HG02884 (cell line): ENCODE measurements around the gene PATZ1.

Experiments
- ATAC-seq: cut with Tn5 transposase; IDR thresholded peaks from one replicate; pipeline ENCODE4 v1.9.1; 2021; ENCODE audit warnings: mild to moderate bottlenecking, moderate library complexity; ENCODE audit not compliant: unreplicated experiment

PATZ1 gene

DNA sequence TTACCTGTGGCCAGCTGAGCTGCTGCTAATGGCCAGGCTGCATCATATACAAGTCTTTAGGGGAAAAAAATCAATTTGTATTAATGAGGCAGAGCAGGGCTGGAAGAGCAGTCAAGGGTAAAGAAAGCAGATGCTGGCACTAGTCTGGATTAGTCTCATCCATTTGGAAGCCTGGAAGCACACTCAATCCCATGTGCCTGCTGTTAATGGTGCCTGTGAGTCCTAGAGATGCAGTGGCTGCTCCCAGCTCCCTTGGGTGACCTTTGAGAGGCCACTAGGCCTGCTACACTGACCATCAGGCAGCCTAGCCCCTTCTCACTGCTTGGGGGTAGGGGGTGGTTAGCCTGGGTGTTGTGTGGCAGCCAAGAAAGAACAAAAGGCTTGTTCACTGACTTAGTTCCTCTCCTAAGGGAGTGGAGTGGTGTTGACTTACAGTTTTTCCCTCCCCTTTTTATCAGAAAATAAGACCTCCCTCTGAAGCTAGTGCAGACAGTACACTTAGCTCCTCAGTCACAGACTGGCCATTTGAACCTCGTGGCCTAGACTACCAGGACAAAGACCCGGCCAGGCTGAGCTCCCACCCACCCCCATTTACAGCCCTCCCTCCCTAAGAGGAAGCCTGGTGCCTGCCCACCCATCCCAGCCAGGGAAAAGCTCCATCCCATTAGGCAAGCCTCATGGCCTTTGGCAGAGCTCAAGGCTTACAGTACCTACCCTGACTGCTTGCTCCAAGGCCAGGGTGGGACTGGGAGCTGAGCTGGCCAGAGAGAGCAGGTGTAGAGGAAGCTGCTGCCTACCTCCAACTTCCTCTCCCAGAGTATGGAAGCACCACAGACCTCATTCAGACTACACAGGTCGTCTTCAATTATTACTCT is 61.6 kb downstream of the PATZ1 start:
- no peak for ATAC-seq

DNA sequence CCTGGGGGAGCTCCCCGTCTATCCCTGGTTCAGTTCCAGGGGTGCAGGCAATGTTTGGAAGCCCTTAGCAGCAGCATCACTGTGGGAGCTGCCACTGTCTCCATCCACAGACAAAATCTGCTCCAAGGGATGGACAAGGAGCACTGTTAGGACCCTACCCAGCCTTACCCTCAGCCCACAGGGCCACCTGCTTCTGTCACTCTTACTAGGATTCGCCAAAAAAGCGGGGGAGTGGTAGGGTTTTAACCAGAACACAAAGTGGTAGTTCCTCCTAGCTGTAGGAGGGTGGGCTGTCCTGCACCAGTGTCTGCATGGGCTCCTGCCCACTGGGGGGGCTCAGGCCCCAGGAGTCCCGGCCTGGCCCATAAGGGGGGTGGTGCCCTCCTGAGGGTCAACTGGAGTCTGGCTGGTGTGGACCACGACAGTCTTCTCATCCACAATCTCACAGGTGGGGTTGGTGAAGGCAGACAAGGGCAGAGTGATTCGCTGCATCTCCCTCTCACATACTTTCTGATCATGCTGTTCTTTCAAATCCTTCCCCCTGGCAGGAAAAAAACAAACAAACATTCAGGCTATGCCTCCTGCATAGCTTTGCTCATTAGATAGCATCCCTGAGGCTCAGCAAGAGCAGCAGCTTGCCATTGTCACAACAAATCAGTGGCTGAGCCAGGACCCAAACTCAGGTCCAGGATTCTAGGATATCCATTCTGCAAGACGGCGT is 63.2 kb downstream of the PATZ1 start:
- ATAC-seq, result no peak

DNA sequence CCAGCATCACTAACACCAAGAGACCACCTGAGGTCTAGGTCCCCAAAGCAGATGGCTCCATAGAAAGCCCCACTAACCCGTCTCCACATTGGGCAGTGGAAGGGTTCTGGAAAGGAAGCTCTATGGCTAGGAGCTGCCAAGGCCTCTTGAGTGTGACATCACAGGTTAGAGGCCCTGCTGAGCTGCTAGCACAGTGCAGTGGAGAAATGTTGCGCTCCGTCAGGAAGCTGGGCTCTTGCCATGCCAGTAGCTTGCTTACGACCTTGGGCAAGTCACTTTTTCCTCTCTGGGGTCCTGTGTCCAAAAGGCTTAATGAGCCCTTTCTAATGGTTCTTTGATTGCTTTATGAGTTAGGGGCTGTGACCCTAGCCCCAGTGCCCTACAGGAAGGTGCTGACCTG is 64.4 kb downstream of the PATZ1 start:
- ATAC-seq, result no peak

DNA sequence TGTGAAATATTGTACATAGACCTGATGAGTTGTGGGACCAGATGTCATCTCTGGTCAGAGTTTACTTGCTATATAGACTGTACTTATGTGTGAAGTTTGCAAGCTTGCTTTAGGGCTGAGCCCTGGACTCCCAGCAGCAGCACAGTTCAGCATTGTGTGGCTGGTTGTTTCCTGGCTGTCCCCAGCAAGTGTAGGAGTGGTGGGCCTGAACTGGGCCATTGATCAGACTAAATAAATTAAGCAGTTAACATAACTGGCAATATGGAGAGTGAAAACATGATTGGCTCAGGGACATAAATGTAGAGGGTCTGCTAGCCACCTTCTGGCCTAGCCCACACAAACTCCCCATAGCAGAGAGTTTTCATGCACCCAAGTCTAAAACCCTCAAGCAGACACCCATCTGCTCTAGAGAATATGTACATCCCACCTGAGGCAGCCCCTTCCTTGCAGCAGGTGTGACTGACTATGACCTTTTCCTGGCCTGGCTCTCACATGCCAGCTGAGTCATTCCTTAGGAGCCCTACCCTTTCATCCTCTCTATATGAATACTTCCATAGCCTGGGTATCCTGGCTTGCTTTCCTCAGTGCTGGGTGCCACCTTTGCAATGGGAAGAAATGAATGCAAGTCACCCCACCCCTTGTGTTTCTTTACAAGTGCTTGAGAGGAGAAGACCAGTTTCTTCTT is 66.2 kb downstream of the PATZ1 start:
- no peak for ATAC-seq

DNA sequence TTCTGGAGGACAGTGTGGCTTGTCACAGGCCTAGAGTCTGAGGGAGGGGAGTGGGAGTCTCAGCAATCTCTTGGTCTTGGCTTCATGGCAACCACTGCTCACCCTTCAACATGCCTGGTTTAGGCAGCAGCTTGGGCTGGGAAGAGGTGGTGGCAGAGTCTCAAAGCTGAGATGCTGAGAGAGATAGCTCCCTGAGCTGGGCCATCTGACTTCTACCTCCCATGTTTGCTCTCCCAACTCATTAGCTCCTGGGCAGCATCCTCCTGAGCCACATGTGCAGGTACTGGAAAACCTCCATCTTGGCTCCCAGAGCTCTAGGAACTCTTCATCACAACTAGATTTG is 66.8 kb downstream of the PATZ1 start:
- no peak for ATAC-seq

DNA sequence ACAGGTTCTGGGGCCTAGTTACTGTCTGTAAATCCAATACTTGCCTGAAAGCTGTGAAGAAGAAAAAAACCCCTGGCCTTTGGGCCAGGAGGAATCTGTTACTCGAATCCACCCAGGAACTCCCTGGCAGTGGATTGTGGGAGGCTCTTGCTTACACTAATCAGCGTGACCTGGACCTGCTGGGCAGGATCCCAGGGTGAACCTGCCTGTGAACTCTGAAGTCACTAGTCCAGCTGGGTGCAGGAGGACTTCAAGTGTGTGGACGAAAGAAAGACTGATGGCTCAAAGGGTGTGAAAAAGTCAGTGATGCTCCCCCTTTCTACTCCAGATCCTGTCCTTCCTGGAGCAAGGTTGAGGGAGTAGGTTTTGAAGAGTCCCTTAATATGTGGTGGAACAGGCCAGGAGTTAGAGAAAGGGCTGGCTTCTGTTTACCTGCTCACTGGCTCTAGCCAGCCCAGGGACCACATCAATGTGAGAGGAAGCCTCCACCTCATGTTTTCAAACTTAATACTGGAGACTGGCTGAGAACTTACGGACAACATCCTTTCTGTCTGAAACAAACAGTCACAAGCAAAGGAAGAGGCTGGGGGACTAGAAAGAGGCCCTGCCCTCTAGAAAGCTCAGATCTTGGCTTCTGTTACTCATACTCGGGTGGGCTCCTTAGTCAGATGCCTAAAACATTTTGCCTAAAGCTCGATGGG is 67.4 kb downstream of the PATZ1 start:
- no peak for ATAC-seq

DNA sequence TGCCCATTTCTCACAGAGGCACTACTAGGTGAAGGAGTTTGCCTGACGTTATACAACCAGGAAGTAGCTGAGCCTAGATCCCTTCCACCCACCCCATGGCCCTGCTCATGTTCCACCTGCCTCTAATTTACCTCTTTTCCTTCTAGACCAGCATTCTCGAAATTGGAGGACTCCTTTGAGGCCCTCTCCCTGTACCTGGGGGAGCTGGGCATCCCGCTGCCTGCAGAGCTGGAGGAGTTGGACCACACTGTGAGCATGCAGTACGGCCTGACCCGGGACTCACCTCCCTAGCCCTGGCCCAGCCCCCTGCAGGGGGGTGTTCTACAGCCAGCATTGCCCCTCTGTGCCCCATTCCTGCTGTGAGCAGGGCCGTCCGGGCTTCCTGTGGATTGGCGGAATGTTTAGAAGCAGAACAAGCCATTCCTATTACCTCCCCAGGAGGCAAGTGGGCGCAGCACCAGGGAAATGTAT is 68.0 kb downstream of the PATZ1 start:
- no peak for ATAC-seq

DNA sequence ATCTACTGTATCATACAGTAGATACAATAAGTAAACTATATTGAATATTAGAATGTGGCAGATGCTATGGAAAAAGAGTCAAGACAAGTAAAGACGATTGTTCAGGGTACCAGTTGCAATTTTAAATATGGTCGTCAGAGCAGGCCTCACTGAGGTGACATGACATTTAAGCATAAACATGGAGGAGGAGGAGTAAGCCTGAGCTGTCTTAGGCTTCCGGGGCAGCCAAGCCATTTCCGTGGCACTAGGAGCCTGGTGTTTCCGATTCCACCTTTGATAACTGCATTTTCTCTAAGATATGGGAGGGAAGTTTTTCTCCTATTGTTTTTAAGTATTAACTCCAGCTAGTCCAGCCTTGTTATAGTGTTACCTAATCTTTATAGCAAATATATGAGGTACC is 68.4 kb downstream of the PATZ1 start:
- no peak for ATAC-seq

DNA sequence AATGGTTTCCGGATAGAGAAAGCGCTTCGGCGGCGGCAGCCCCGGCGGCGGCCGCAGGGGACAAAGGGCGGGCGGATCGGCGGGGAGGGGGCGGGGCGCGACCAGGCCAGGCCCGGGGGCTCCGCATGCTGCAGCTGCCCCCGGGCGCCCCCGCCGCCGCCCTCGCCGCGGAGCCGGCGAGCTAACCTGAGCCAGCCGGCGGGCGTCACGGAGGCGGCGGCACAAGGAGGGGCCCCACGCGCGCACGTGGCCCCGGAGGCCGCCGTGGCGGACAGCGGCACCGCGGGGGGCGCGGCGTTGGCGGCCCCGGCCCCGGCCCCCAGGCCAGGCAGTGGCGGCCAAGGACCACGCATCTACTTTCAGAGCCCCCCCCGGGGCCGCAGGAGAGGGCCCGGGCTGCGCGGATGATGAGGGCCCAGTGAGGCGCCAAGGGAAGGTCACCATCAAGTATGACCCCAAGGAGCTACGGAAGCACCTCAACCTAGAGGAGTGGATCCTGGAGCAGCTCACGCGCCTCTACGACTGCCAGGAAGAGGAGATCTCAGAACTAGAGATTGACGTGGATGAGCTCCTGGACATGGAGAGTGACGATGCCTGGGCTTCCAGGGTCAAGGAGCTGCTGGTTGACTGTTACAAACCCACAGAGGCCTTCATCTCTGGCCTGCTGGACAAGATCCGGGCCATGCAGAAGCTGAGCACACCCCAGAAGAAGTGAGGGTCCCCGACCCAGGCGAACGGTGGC is 69.5 kb downstream of the PATZ1 start:
- no peak for ATAC-seq
